Bronchial epithelial cell (primary cell): Measurements from ENCODE around the gene ABCD3. TPM values are rescaled to one million over a fixed set of nuclear protein-coding genes. Genes with fewer than 3 reads are reported as not detected.

Experiments
- DNase-seq: peaks from one replicate; pipeline ENCODE4 v3.0.0-alpha.2; 2010; ENCODE audit warnings: low read depth
- FAIRE-seq: peaks from 2 replicates; lab custom pipeline; 2011; peaks lifted over from hg19 to GRCh38; lab: Jason Lieb, UNC
- H3K27me3 ChIP-seq: 2 replicates; pipeline ENCODE4 v1.5.1; 2011; ENCODE audit warnings: low read length; ENCODE audit not compliant: control insufficient read depth, insufficient read depth
- H3K36me3 ChIP-seq: 2 replicates; pipeline ENCODE4 v1.5.1; 2011; ENCODE audit warnings: low read length; ENCODE audit not compliant: control insufficient read depth, insufficient read depth
- H3K4me3 ChIP-seq: 2 replicates; pipeline ENCODE4 v1.5.1; 2011; ENCODE audit warnings: mild to moderate bottlenecking, low read depth, low read length, control low read depth
- total RNA-seq: library from RNA; depleted of rRNA; stranded (reverse); fragments of >200 nt; gene quantifications from 2 replicates; pipeline ENCODE4 v1.2.1, GENCODE V29; 2014
- TF ChIP-seq, protein P1 (sequence below): IDR thresholded peaks from 2 replicates; pipeline ENCODE4 v1.5.1; 2011; ENCODE audit warnings: mild to moderate bottlenecking, moderate library complexity, low read length, control low read depth, inconsistent platforms; ENCODE audit not compliant: insufficient read depth, severe bottlenecking

The ABCD3 gene
- total RNA-seq, 1 donor from 2014 or later, result 29.2 TPM

DNA sequence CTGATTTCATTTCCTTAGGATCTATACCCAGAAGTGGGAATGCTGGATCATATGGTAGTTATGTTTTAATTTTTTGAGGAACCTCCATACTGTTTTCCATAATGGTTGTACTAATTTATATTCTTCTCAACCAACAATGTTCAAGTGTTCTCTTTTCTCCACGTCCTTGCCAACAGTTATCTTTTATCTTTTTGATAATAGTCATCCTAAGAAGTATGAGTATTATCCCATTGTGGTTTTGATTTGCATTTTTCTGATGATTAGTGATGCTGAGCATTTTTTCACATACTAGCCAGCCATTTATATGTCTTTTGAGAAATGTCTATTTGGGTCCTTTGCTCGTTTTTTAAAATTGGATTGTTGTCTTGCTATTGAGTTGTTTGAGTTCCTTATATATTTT, 38.5 kb downstream of the ABCD3 start:
- no peak for FAIRE-seq
- TF ChIP-seq, protein P1, sequence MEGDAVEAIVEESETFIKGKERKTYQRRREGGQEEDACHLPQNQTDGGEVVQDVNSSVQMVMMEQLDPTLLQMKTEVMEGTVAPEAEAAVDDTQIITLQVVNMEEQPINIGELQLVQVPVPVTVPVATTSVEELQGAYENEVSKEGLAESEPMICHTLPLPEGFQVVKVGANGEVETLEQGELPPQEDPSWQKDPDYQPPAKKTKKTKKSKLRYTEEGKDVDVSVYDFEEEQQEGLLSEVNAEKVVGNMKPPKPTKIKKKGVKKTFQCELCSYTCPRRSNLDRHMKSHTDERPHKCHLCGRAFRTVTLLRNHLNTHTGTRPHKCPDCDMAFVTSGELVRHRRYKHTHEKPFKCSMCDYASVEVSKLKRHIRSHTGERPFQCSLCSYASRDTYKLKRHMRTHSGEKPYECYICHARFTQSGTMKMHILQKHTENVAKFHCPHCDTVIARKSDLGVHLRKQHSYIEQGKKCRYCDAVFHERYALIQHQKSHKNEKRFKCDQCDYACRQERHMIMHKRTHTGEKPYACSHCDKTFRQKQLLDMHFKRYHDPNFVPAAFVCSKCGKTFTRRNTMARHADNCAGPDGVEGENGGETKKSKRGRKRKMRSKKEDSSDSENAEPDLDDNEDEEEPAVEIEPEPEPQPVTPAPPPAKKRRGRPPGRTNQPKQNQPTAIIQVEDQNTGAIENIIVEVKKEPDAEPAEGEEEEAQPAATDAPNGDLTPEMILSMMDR, result no peak
- peaks cover 4% of the 10 kb centered on the region for H3K36me3 ChIP-seq
- H3K27me3 ChIP-seq, result no peaks in the 10 kb centered on the region
- no peak overlapping the region for H3K4me3 ChIP-seq
- DNase-seq, result no peak

DNA sequence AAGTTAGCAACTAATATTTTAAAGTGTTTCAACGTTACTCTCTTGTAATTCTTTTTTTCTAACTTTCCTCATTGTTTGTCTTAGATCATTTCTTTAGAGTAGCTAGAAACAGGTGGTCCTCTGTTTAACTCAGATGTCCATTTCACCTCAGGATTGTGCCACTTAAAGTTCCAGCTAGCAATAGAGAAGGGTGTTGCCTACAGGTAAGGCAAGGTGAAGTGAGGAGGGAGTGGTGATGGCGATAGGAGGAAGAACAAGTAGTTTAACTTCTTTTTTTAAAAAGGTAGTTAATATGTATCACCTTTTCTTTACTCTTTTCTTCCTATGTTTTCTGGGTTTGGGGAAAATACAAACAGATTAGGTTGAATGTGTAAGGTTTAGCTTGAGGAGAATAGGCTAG, 44.4 kb downstream of the ABCD3 start:
- H3K27me3 ChIP-seq, result no peaks in the 10 kb centered on the region
- TF ChIP-seq, protein P1, result no peak
- FAIRE-seq (no peak), DNase-seq (no peak)
- peaks cover 7% of the 10 kb centered on the region for H3K36me3 ChIP-seq
- H3K4me3 ChIP-seq, result no peak overlapping the region

DNA sequence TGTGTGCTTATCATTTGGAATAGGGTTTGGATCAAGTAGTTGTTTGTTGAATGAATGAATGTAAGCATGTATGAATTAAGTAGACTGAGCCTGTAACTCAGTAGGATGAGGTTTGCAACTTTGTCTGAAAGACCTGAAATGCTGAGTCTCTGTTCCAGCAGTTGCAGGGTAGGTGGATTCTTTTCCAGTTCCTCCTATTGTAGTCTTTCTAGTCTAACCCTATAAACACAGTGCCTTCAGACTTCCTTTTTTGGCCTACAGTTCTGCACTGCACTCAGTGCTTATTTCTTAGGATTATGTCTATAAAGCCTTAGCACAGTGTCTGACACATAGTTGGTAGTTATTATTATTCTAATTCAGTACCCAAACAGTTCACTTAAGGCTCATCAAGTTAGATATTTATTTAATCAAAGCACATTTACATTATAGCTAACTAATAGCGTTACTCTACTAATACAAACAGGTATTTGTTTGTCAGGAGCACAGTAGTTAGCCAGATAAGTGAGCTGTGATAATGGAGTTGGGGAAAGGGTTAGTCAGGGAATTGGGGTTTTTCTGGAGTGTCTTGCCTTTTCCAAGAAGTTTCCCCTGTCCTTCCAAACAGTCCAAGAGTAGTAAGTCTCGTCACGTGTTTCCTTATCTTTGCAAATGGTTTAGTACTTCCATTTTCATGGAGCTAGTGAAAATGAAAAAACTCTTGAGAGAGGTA, 45.0 kb downstream of the ABCD3 start:
- FAIRE-seq (no peak), DNase-seq (no peak)
- peaks cover 4% of the 10 kb centered on the region for H3K36me3 ChIP-seq

DNA sequence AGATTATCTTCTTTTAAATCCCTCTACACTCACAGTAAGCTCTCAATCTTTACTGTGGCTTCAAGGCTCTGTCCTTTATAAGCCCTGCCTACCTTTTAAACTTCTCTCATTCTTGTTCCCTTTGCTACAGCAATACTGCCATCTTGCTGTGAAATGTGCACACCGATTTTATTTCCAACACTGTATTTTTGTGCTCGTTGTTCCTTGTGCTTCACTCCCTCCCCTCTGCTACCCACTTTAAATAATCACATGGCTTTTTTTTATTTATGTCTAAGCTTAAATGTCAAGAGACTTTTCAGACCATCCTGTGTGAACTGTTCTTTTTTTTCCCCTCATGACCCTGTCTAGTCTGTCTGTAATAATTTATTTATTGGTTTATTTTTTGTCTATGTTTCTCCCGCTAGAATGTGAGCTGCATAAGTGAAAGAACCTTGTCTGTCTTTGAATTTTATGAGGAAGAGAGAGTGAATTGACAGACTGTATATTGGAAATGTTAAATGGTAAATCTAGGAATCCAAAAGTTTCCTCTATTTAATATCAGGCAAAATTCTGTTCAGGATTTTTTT, 45.7 kb downstream of the ABCD3 start:
- DNase-seq, result peak; percentile 56
- Histone ChIP-seq H3K27me3 (no peaks in the 10 kb centered on the region), H3K36me3 (peaks cover 4% of the 10 kb centered on the region), H3K4me3 (no peak overlapping the region)
- TF ChIP-seq, protein P1, result peak; percentile 41
- FAIRE-seq, result no peak

More for the DNA sequence above, 45.0 kb downstream of the ABCD3 start:
- Histone ChIP-seq H3K4me3 (no peak overlapping the region), H3K27me3 (no peaks in the 10 kb centered on the region)
- TF ChIP-seq, protein P1, result no peak

DNA sequence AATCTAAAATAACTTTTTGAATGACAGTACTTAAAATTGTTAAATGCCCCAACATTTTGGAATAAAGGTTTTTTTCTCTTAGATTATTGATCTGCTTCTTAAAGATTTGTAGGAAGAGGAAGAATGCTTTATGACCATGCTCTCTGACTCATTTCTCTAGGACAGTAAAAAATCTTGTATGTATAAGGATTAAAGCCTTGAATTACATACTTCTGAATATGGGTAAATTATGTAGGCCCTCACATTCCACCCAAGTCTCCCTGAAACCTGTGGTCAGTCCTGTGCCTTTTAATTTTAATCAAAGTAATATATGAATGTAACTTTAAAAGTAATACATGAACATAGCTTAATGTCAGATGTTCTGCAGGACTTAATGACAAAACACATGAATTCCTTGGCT, 50.5 kb downstream of the ABCD3 start:
- DNase-seq (no peak), FAIRE-seq (no peak)
- TF ChIP-seq, protein P1, result no peak
- Histone ChIP-seq H3K4me3 (no peak overlapping the region), H3K27me3 (no peaks in the 10 kb centered on the region), H3K36me3 (peaks cover 4% of the 10 kb centered on the region)
